Neural cell (in vitro differentiated cells): ENCODE data around the gene PRR14. TPM values are rescaled to one million over a fixed set of nuclear protein-coding genes. Genes with fewer than 3 reads are reported as not detected.

Experiments
- H2AFZ ChIP-seq: fragments of 200-600, 300-800 bp; sonication (generic), shearing (Covaris generic); 2 replicates; pipeline ENCODE4 v1.6.0; 2014; ENCODE audit warnings: low read depth, mild to moderate bottlenecking, antibody characterized with exemption, low read length, moderate library complexity
- H3F3A ChIP-seq: fragments of 200-600 bp; shearing (Covaris generic); 2 replicates; pipeline ENCODE4 v1.6.1; 2016; ENCODE audit warnings: mild to moderate bottlenecking, moderate library complexity, mixed read lengths, antibody characterized with exemption, low read length; ENCODE audit not compliant: insufficient read depth, poor library complexity, severe bottlenecking
- H3K27ac ChIP-seq: fragments of 200-600, 300-800 bp; sonication (generic), shearing (Covaris generic); 2 replicates; pipeline ENCODE4 v1.5.1; 2014; ENCODE audit warnings: mild to moderate bottlenecking, low read length, moderate library complexity
- H3K27me3 ChIP-seq: fragments of 300-800, 200-600 bp; sonication (generic), shearing (Covaris generic); 2 replicates; pipeline ENCODE4 v1.6.0; 2014; ENCODE audit warnings: mild to moderate bottlenecking, low read depth, low read length, moderate library complexity; ENCODE audit not compliant: insufficient read depth
- H3K36me3 ChIP-seq: fragments of 300-800, 200-600 bp; sonication (generic), shearing (Covaris generic); 2 replicates; pipeline ENCODE4 v1.5.1; 2014; ENCODE audit warnings: mild to moderate bottlenecking, antibody characterized with exemption, low read length, moderate library complexity; ENCODE audit not compliant: insufficient read depth
- H3K4me2 ChIP-seq: fragments of 300-800, 200-600 bp; sonication (generic), shearing (Covaris generic); 2 replicates; pipeline ENCODE4 v1.6.0; 2014; ENCODE audit warnings: mild to moderate bottlenecking, low read length
- H3K4me3 ChIP-seq: fragments of 300-800, 200-600 bp; sonication (generic), shearing (Covaris generic); 2 replicates; pipeline ENCODE4 v1.5.1; 2014; ENCODE audit warnings: mild to moderate bottlenecking, low read length, moderate library complexity
- H3K79me2 ChIP-seq: fragments of 200-600 bp; shearing (Covaris generic); replicated peaks from 2 replicates; pipeline ENCODE4 v1.6.0; 2014; ENCODE audit warnings: mild to moderate bottlenecking, low read length, moderate library complexity; ENCODE audit not compliant: insufficient read depth
- H3K9ac ChIP-seq: fragments of 300-800, 200-600 bp; sonication (generic), shearing (Covaris generic); 2 replicates; pipeline ENCODE4 v1.6.1; 2016; ENCODE audit warnings: mild to moderate bottlenecking, low read length, mixed read lengths
- H3K9me2 ChIP-seq: fragments of 200-600 bp; shearing (Covaris generic); 2 replicates; pipeline ENCODE4 v1.6.1; 2016; ENCODE audit warnings: mild to moderate bottlenecking, low read length, mixed read lengths; ENCODE audit not compliant: insufficient read depth
- H3K9me3 ChIP-seq: fragments of 200-600, 300-800 bp; sonication (generic), shearing (Covaris generic); 2 replicates; pipeline ENCODE4 v1.6.1; 2016; ENCODE audit warnings: mild to moderate bottlenecking, mixed run types, low read length, moderate library complexity, mixed read lengths
- H4K20me1 ChIP-seq: fragments of 200-600 bp; shearing (Covaris generic); 2 replicates; pipeline ENCODE4 v1.6.1; 2016; ENCODE audit warnings: mild to moderate bottlenecking, mixed run types; ENCODE audit not compliant: insufficient read depth
- EP300 ChIP-seq: fragments of 450-650 bp; conservative IDR thresholded peaks from 2 replicates; pipeline ENCODE4 v1.6.1; 2014; ENCODE audit warnings: antibody characterized with exemption, mild to moderate bottlenecking, moderate library complexity; ENCODE audit not compliant: poor library complexity, severe bottlenecking
- EZH2 ChIP-seq: fragments of 200-600, 300-800 bp; shearing (Covaris generic), sonication (generic); IDR thresholded peaks from 2 replicates; pipeline ENCODE4 v1.6.1; 2014; ENCODE audit warnings: antibody characterized with exemption, low read length, borderline replicate concordance, mild to moderate bottlenecking; ENCODE audit not compliant: insufficient read depth, poor library complexity, severe bottlenecking
- MXI1 ChIP-seq: fragments of 450-650 bp; conservative IDR thresholded peaks from 2 replicates; pipeline ENCODE4 v1.6.1; 2014; ENCODE audit warnings: antibody characterized with exemption, mild to moderate bottlenecking; ENCODE audit not compliant: poor library complexity, severe bottlenecking
- POLR2AphosphoS5 ChIP-seq: IDR thresholded peaks from 2 replicates; pipeline ENCODE4 v1.6.1; 2012
- RAD21 ChIP-seq: fragments of 450-650 bp; conservative IDR thresholded peaks from 2 replicates; pipeline ENCODE4 v1.6.1; 2014; ENCODE audit warnings: antibody characterized with exemption, mild to moderate bottlenecking, moderate library complexity
- REST ChIP-seq: IDR thresholded peaks from 2 replicates; pipeline ENCODE4 v1.6.1; 2012; ENCODE audit warnings: borderline replicate concordance
- SMC3 ChIP-seq: fragments of 450-650 bp; conservative IDR thresholded peaks from 2 replicates; pipeline ENCODE4 v1.6.1; 2014; ENCODE audit warnings: antibody characterized with exemption, mild to moderate bottlenecking, moderate library complexity; ENCODE audit not compliant: poor library complexity
- TAF1 ChIP-seq: IDR thresholded peaks from 2 replicates; pipeline ENCODE4 v1.6.1; 2012; ENCODE audit warnings: low read depth
- polyA plus RNA-seq: library from polyadenylated mRNA; depleted of rRNA; stranded (reverse); fragments of >200 nt; gene quantifications from 2 replicates; pipeline ENCODE4 v1.2.3, GENCODE V29; 2014
- TF ChIP-seq, protein P1 (sequence below): fragments of 450-650 bp; IDR thresholded peaks from 2 replicates; pipeline ENCODE4 v1.5.1; 2014; ENCODE audit warnings: antibody characterized with exemption, mild to moderate bottlenecking, moderate library complexity; ENCODE audit not compliant: poor library complexity, severe bottlenecking

Gene PRR14
- polyA plus RNA-seq, 1 donor from 2014 or later, result 23.3 TPM

GRCh38 chr16:30665830-30666190, 15.1 kb downstream of the PRR14 start:
- no peak overlapping the region for H3K4me3 ChIP-seq
- peaks cover 27% of the 10 kb centered on the region for H3K79me2 ChIP-seq
- no peaks in the 10 kb centered on the region for H3F3A ChIP-seq
- TF ChIP-seq TAF1 (no peak), MXI1 (no peak), EP300 (no peak), SMC3 (no peak), RAD21 (no peak), EZH2 (no peak), POLR2AphosphoS5 (no peak), REST (no peak)
- TF ChIP-seq, protein P1, sequence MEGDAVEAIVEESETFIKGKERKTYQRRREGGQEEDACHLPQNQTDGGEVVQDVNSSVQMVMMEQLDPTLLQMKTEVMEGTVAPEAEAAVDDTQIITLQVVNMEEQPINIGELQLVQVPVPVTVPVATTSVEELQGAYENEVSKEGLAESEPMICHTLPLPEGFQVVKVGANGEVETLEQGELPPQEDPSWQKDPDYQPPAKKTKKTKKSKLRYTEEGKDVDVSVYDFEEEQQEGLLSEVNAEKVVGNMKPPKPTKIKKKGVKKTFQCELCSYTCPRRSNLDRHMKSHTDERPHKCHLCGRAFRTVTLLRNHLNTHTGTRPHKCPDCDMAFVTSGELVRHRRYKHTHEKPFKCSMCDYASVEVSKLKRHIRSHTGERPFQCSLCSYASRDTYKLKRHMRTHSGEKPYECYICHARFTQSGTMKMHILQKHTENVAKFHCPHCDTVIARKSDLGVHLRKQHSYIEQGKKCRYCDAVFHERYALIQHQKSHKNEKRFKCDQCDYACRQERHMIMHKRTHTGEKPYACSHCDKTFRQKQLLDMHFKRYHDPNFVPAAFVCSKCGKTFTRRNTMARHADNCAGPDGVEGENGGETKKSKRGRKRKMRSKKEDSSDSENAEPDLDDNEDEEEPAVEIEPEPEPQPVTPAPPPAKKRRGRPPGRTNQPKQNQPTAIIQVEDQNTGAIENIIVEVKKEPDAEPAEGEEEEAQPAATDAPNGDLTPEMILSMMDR, result no peak
- H3K27ac ChIP-seq, result no peak overlapping the region
- no peaks in the 10 kb centered on the region for H3K9me2 ChIP-seq
- H3K4me2 ChIP-seq, result no peak overlapping the region
- H3K9ac ChIP-seq, result no peak overlapping the region
- H4K20me1 ChIP-seq, result no peaks in the 10 kb centered on the region
- no peaks in the 10 kb centered on the region for H3K27me3 ChIP-seq
- H3K36me3 ChIP-seq, result peaks cover 8% of the 10 kb centered on the region
- no peak overlapping the region for H2AFZ ChIP-seq
- no peaks in the 10 kb centered on the region for H3K9me3 ChIP-seq

DNA sequence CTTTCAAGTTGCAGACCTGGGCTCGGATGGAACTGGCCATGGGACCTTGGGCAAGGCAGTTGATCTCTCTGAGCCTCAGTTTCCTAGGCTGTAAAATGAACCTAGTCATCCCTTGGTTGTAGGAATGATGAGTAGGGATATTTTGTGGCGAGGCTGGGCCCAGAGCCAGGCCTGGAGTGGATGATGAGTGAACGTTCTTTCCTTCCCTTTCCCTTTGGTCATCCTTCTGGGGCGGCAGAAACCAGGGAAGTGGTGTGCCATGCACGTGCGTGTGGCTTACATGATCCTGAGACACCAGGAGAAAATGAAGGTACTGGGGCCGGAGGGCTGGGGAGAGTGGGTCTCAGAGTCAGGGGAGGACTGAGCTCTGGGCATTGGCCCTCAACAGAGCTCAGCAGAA, 15.9 kb downstream of the PRR14 start:
- Histone ChIP-seq H2AFZ (no peak overlapping the region), H3K27me3 (no peaks in the 10 kb centered on the region), H3K4me2 (no peak overlapping the region), H3F3A (no peaks in the 10 kb centered on the region), H4K20me1 (no peaks in the 10 kb centered on the region), H3K9me2 (no peaks in the 10 kb centered on the region), H3K79me2 (peaks cover 18% of the 10 kb centered on the region), H3K36me3 (peaks cover 8% of the 10 kb centered on the region), H3K9me3 (no peaks in the 10 kb centered on the region), H3K9ac (no peak overlapping the region), H3K4me3 (no peak overlapping the region), H3K27ac (no peak overlapping the region)
- TF ChIP-seq POLR2AphosphoS5 (no peak), SMC3 (no peak), EZH2 (no peak), MXI1 (no peak), EP300 (no peak), RAD21 (no peak), TAF1 (no peak), REST (no peak)
- TF ChIP-seq, protein P1, result no peak
